Lung (tissue), 16 donors: ENCODE results near the gene ARSG. TPM values are rescaled to one million over a fixed set of nuclear protein-coding genes. Genes with fewer than 3 reads are reported as not detected.

Experiments used
- ATAC-seq: fragments of 200-7000 bp; cut with Tn5 transposase; one replicate; pipeline ENCODE4 v1.9.1; 2020; ENCODE audit warnings: moderate number of reproducible peaks; ENCODE audit not compliant: insufficient read depth, low FRiP score
- DNase-seq, 3 donors: peaks; one replicate each; pipeline ENCODE4 v3.0.0-alpha.2; 2013 to 2017
- H3K27ac ChIP-seq, 2 donors: one replicate each; pipeline ENCODE4 v1.5.1; 2013; ENCODE audit warnings: mild to moderate bottlenecking in 2 of 2, moderate library complexity in 2 of 2, control low read depth in 1 of 2, inconsistent platforms in 1 of 2, low read depth in 1 of 2, low read length in 1 of 2
- H3K27me3 ChIP-seq, 3 donors: one replicate each; pipeline ENCODE4 v1.5.1; 2013; ENCODE audit warnings: low read length in 2 of 3; ENCODE audit not compliant: control insufficient read depth in 3 of 3, insufficient read depth in 3 of 3
- H3K36me3 ChIP-seq, 4 donors: one replicate each; pipeline ENCODE4 v1.5.1; 2013; ENCODE audit warnings: low read length in 4 of 4, mild to moderate bottlenecking in 1 of 4, moderate library complexity in 1 of 4; ENCODE audit not compliant: control insufficient read depth in 4 of 4, insufficient read depth in 4 of 4
- H3K4me1 ChIP-seq, 5 donors: one replicate each; pipeline ENCODE4 v1.5.1; 2013; ENCODE audit warnings: low read length in 5 of 5, mild to moderate bottlenecking in 2 of 5, moderate library complexity in 1 of 5; ENCODE audit not compliant: control insufficient read depth in 5 of 5, insufficient read depth in 5 of 5
- H3K4me3 ChIP-seq: one replicate; pipeline ENCODE4 v1.5.1; 2013; ENCODE audit warnings: mild to moderate bottlenecking, control low read depth, moderate library complexity
- H3K9ac ChIP-seq, 2 donors: one replicate each; pipeline ENCODE4 v1.5.1; 2013; ENCODE audit warnings: low read length in 2 of 2, control low read depth in 1 of 2; ENCODE audit not compliant: insufficient read depth in 1 of 2
- H3K9me3 ChIP-seq, 4 donors: one replicate each; pipeline ENCODE4 v1.5.1; 2013; ENCODE audit warnings: low read length in 3 of 4, mild to moderate bottlenecking in 1 of 4, moderate library complexity in 1 of 4; ENCODE audit not compliant: control insufficient read depth in 4 of 4, insufficient read depth in 3 of 4
- WGBS, 2 donors: extraction: QIAGEN DNeasy Blood & Tissue Kit; methylation state at CpG; one replicate each; pipeline ENCODE4 v1.1.7; 2013; 5-methylcytosine and 5-hydroxymethylcytosine counted together
- long read RNA-seq, 5 donors: transcript quantifications; one replicate each; lab custom pipeline, GENCODE V29; 2026
- polyA plus RNA-seq, 2 donors: library from polyadenylated mRNA; stranded (reverse); fragments of 200-250 nt; gene quantifications; one replicate each; pipeline ENCODE4 v1.2.1, GENCODE V29; 2013
- total RNA-seq, 2 donors: library from RNA; depleted of rRNA in 1 of 2; stranded (reverse); fragments of >200 nt in 1 of 2; gene quantifications; one replicate each; pipeline ENCODE4 v1.2.1, GENCODE V29; 2014 to 2021
- TF ChIP-seq, protein P1 (sequence below): IDR thresholded peaks from 2 replicates; pipeline ENCODE4 v1.5.1; 2012; ENCODE audit warnings: mild to moderate bottlenecking; ENCODE audit errors: control extremely low read depth, extremely low read depth
- donor health status: control.
- donor health status: control.
- donor health status: Bipolar disorder and iron deficiency.
- donor health status: healthy.
- donor health status: DM: yes; HTN: yes; CAD: no.

Gene ARSG
- total RNA-seq (1 to 10 TPM; 2.2 to 9.3 TPM), polyA plus RNA-seq (1 to 10 TPM; 1.5 to 6.4 TPM)
- long read RNA-seq, donor 1: 0 reads
- long read RNA-seq, donor 2: 0 reads
- long read RNA-seq, donor 3, partial matches to known transcripts: 0 of 1 reads
- long read RNA-seq, donor 3, other reads (novel, unspliced or antisense): 0 of 1 reads
- long read RNA-seq, donor 4: 0 reads
- long read RNA-seq, donor 5: 0 reads

DNA sequence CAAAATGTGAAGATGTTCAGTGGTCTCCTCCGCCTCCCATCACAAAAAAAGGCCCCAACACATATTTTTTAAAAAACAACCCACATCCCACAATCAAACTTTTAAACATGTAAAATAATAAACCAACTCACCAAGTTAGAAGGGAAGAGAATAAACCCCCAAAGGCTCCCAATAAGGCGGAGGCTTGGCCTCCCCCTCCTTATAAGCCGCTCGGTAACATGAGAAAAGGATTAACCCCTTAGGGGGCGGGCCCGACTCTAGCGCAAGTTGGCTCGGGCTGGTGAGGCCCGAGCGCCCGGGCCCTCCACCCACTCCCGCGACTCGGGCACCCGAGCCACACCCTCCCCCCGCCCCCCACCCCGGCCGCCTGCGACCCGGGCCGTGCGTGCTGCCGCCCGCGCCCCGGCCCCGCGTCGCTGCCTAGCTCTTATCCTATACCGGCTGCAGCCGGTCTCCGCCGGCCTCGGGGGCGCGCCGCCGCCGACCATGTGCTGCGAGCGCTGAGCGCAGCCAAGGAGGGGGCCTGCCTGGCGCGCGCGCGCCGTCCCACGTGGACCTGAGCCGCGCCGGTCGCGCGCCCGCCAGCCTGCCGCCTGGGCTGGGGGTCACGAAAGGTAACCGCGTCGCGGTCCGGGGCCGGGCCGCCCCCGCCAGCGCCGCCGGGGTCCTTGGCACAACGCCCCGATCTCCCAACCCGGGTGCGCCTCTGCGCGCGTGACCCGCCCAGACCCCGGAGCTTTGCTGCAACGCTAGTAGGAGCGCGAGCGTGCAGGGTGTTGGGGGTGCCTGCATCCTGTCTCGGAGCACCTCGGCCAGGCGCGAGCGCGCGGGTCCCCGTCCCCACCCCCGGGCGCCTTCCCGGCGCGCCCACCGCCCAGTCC, at the start of gene ARSG, which contains the start of gene SLC16A6:
Gene ARSG (plus strand): TSS at position 541 of the 881 bp plus-strand sequence. CDS start 15,999 bp downstream, outside the sequence.
Gene SLC16A6 (minus strand): TSS at position 173 of the 881 bp plus-strand sequence. CDS start 12,807 bp downstream, outside the sequence.
- Histone ChIP-seq H3K27me3 (peaks cover 0 to 49% (median 40%) of the 10 kb centered on the region in 3 donors), H3K27ac (peak within 1 kb of the TSS; percentile 5 to 88), H3K4me1 (peaks cover 0 to 22% (median 8%) of the 10 kb centered on the region in 5 donors)

DNA sequence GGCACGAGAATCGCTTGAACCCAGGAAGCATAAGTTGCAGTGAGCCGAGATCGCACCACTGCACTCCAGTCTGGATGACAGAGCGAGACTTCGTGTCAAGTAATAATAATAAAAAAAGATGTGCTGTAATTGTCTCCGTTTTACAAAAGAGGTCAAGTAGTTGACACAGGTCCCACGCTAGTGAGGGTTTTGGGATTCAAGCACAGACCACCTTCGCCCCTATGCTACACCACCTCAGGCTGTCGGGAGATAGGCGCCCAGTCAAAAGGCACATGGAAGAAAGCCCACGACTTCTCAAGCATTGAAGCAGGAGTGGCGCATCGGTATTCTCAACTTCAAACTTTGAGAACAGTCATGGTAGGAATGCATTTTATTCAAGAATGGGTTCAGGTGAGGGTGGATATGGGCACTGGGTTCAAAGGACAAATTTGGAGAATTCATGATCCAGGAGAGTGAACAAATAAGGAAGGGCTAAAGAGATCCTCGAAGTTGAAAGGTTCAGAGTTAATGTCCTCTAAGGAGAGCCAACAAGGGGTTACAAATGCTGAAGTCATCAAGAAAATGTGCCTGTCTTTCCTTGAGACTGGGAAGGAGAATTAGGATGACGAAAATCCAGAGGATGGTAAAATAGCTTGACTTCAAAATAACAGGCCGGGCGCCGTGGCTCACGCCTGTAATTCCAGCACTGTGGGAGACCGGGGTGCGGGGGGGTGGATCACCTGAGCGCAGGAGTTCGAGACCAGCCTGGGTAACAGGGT, 44.8 kb upstream of the ARSG start:
- H3K9ac ChIP-seq: no peak overlapping the region
- DNase-seq (no peak), ATAC-seq (no peak)
- TF ChIP-seq, protein P1, sequence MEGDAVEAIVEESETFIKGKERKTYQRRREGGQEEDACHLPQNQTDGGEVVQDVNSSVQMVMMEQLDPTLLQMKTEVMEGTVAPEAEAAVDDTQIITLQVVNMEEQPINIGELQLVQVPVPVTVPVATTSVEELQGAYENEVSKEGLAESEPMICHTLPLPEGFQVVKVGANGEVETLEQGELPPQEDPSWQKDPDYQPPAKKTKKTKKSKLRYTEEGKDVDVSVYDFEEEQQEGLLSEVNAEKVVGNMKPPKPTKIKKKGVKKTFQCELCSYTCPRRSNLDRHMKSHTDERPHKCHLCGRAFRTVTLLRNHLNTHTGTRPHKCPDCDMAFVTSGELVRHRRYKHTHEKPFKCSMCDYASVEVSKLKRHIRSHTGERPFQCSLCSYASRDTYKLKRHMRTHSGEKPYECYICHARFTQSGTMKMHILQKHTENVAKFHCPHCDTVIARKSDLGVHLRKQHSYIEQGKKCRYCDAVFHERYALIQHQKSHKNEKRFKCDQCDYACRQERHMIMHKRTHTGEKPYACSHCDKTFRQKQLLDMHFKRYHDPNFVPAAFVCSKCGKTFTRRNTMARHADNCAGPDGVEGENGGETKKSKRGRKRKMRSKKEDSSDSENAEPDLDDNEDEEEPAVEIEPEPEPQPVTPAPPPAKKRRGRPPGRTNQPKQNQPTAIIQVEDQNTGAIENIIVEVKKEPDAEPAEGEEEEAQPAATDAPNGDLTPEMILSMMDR: no peak
- H3K27me3 ChIP-seq: no peaks in the 10 kb centered on the region
- peaks cover 0 to 7% (median 2%) of the 10 kb centered on the region in 4 donors for H3K36me3 ChIP-seq
- peaks cover 0 to 9% (median 6%) of the 10 kb centered on the region in 5 donors for H3K4me1 ChIP-seq
- no peak overlapping the region for H3K4me3 ChIP-seq
- 91 to 92% methylated on average over 24 of the region's 24 CpGs for WGBS, 2 donors
- no peaks in the 10 kb centered on the region for H3K9me3 ChIP-seq
- H3K27ac ChIP-seq: no peak overlapping the region

More for the DNA sequence above, at the start of gene ARSG, which contains the start of gene SLC16A6:
- H3K9me3 ChIP-seq: no peaks in the 10 kb centered on the region
- no peak within 1 kb of the TSS for H3K9ac ChIP-seq
- ATAC-seq (peak; percentile 74), DNase-seq (peak; percentile 74 to 89 (median 77))
- H3K36me3 ChIP-seq: no peaks in the 10 kb centered on the region
- 1% methylated on average over 60 to 96 of the region's 96 CpGs for WGBS, 2 donors
- TF ChIP-seq, protein P1: no peak
- peak within 1 kb of the TSS; percentile 41 for H3K4me3 ChIP-seq

DNA sequence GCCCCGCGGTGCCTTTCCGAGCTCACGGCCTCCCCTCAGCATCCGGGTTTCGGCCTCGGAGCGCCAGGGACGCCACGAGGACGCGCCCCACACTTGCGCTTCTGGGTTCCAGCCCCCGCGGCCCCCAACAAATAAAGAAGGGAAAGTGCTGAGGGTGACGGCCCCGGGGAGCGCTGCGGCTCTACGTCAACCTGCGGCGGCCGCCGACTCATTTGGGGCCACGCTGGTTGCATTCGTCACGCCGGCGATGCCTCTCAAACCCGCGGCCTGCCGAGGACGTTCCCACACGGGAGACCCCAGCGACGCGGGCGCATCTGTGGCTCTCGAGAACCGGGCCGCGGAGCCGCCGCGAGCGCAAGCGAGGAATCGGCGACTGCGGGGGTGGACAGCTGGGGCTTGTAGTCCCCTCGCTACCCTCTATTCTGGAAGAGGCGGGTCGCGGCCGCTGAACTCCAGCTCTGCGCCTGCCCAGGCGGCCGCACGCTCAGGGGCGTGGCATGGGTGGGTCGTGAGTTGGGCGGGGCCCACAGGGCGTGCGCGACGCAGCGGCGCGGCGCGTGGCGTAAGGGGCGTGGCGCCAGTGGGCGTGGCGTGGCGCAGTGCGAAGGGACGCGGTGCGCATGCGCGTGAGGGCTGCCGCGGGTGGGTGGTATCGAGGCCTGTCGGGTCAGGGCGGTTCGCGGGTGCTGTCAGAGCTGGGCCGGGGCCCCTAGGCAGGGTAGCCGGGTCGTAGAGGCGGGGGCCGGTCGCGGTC, 43.7 kb upstream of the ARSG start, which contains the start of gene AMZ2:
Gene AMZ2 (plus strand): TSS at position 599 of the 754 bp plus-strand sequence. CDS start 2,145 bp downstream, outside the sequence.
- TF ChIP-seq, protein P1: no peak
- ATAC-seq (peak; percentile 99), DNase-seq (peak; percentile 97 to 98 (median 97))
- Histone ChIP-seq H3K9me3 (no peaks in the 10 kb centered on the region), H3K27me3 (no peaks in the 10 kb centered on the region), H3K27ac (peak within 1 kb of the TSS; percentile 98 to 99), H3K9ac (peak within 1 kb of the TSS; percentile 81 to 82), H3K36me3 (peaks cover 1 to 10% (median 2%) of the 10 kb centered on the region in 4 donors), H3K4me3 (peak within 1 kb of the TSS; percentile 93), H3K4me1 (peaks cover 0 to 9% (median 6%) of the 10 kb centered on the region in 5 donors)
- WGBS, 2 donors: 0% methylated on average over 77 to 97 of the region's 97 CpGs
